Measurements from ENCODE around the gene DSP. TPM values are rescaled to one million over a fixed set of nuclear protein-coding genes. Genes with fewer than 3 reads are reported as not detected.

Gene DSP
- total RNA-seq, 1 experiment from 2014 or later = 76.1 TPM

GRCh38 chr6:7494638-7495037 lies 46.8 kb upstream of the DSP start (continued):
- no peak for TF ChIP-seq ZBTB21 (CRISPR knock-in tag; IDR thresholded peaks at IDR 0.05; ENCODE audit: borderline replicate concordance)
- TF ChIP-seq EMX1 (CRISPR knock-in tag; IDR thresholded peaks at IDR 0.05) = no peak
- TF ChIP-seq CTCF (IDR thresholded peaks at IDR 0.05) = no peak
- no peak for TF ChIP-seq MLX (CRISPR knock-in tag; IDR thresholded peaks at IDR 0.05)
- no peak for TF ChIP-seq CREM (CRISPR knock-in tag; IDR thresholded peaks at IDR 0.05)
- no peak for TF ChIP-seq ERG (CRISPR knock-in tag; IDR thresholded peaks at IDR 0.05)
- no peak for TF ChIP-seq ZNF263 (CRISPR knock-in tag; IDR thresholded peaks at IDR 0.05; ENCODE audit: low read depth)

- peaks cover 8% of the 10 kb centered on the region; the same call in 1 of the 2 replicates for H3K9me3 Mint-ChIP-seq
- no peak for ATAC-seq
- CTCF ChIA-PET = no interaction called here
Observed at GRCh38 chr6:7496266-7496875, 45.1 kb upstream of the DSP start.

GRCh38 chr6:7500752-7501282 lies 40.7 kb upstream of the DSP start:
- H3K27ac Mint-ChIP-seq = no peak overlapping the region
- DNase-seq (ENCODE audit: low spot score) (no peak), ATAC-seq (no peak)
- no peaks in the 10 kb centered on the region for H3K9me3 Mint-ChIP-seq
- no peak for TF ChIP-seq HMGXB4 (CRISPR knock-in tag; IDR thresholded peaks at IDR 0.05)
- TF ChIP-seq ZNF281 (CRISPR knock-in tag; IDR thresholded peaks at IDR 0.05) = no peak
- no peak for TF ChIP-seq NFYB (CRISPR knock-in tag; conservative IDR thresholded peaks at IDR 0.05; ENCODE audit: low read depth)
- no peak for TF ChIP-seq CREM (CRISPR knock-in tag; IDR thresholded peaks at IDR 0.05)
- TF ChIP-seq CREB1 (CRISPR knock-in tag; IDR thresholded peaks at IDR 0.05) = no peak
- peaks cover 15% of the 10 kb centered on the region for H3K4me1 Mint-ChIP-seq
- no peaks in the 10 kb centered on the region for H3K36me3 Mint-ChIP-seq
- H3K27me3 Mint-ChIP-seq (ENCODE audit: low read depth) = no peaks in the 10 kb centered on the region; the same call in 1 of the 2 replicates
- ChIA-PET CTCF (no interaction called here), POLR2A (no interaction called here)
- H3K4me3 Mint-ChIP-seq = no peak overlapping the region

More at GRCh38 chr6:7496266-7496875, 45.1 kb upstream of the DSP start:
- no peak for DNase-seq (ENCODE audit: low spot score)
- H3K27me3 Mint-ChIP-seq (ENCODE audit: low read depth) = no peaks in the 10 kb centered on the region; the same call in 1 of the 2 replicates
- no peak overlapping the region for H3K4me3 Mint-ChIP-seq
- no peak for TF ChIP-seq FOXJ3 (CRISPR knock-in tag; IDR thresholded peaks at IDR 0.05; ENCODE audit: borderline replicate concordance)
- no peak for TF ChIP-seq JAZF1 (CRISPR knock-in tag; IDR thresholded peaks at IDR 0.05)
- TF ChIP-seq ZNF138 (CRISPR knock-in tag; conservative IDR thresholded peaks at IDR 0.05) = no peak
- no peak for TF ChIP-seq HMGA2 (CRISPR knock-in tag; IDR thresholded peaks at IDR 0.05)
- TF ChIP-seq ZNF512 (CRISPR knock-in tag; IDR thresholded peaks at IDR 0.05; ENCODE audit: borderline replicate concordance) = no peak
- no peak for TF ChIP-seq ELF4 (CRISPR knock-in tag; IDR thresholded peaks at IDR 0.05; ENCODE audit: low read depth)
- no peak for TF ChIP-seq ZNF396 (CRISPR knock-in tag; IDR thresholded peaks at IDR 0.05; ENCODE audit: borderline replicate concordance)
- no peak overlapping the region for H3K27ac Mint-ChIP-seq
- POLR2A ChIA-PET = no interaction called here
- no peaks in the 10 kb centered on the region for H3K36me3 Mint-ChIP-seq
- no peaks in the 10 kb centered on the region; the same call in 1 of the 2 replicates for H3K4me1 Mint-ChIP-seq
